CD4-positive, alpha-beta T cell treated with Interleukin-15 for 4 hours (primary cell): ENCODE data around the gene CORO1A.
"Not testable (repeated sequence)": the region's sequence is repeated elsewhere in the genome, so short reads cannot be mapped to it uniquely, and the experiment has no call there.

Source experiments
- DNase-seq: peaks from one replicate; pipeline ENCODE4 v3.0.0-alpha.2; 2020; ENCODE audit warnings: low spot score

The CORO1A gene

GRCh38 chr16:30183233-30184095 lies at the start of gene CORO1A:
Gene CORO1A, plus strand, starts transcription at chr16:30183602. Its CDS starts 1,608 bp downstream, at chr16:30185210.
- peak; percentile 75 for DNase-seq

GRCh38 chr16:30136971-30137605 lies 46.3 kb upstream of the CORO1A start:
- DNase-seq, result no peak

- no peak for DNase-seq
Observed at GRCh38 chr16:30137897-30138296, 45.5 kb upstream of the CORO1A start.

GRCh38 chr16:30139583-30140481 lies 43.6 kb upstream of the CORO1A start:
- DNase-seq, result no peak

- no peak for DNase-seq
Observed at GRCh38 chr16:30141750-30142149, 41.7 kb upstream of the CORO1A start.

GRCh38 chr16:30142672-30143346 lies 40.6 kb upstream of the CORO1A start:
- peak; percentile 29 for DNase-seq

GRCh38 chr16:30143347-30143702 lies 40.1 kb upstream of the CORO1A start:
- no peak for DNase-seq

- DNase-seq, result no peak
Observed at GRCh38 chr16:30144017-30144416, 39.4 kb upstream of the CORO1A start.

- DNase-seq, result no peak
Observed at GRCh38 chr16:30144917-30145316, 38.5 kb upstream of the CORO1A start.

- no peak for DNase-seq
Observed at GRCh38 chr16:30145657-30146056, 37.7 kb upstream of the CORO1A start.

- DNase-seq, result no peak
Observed at GRCh38 chr16:30147843-30148510, 35.4 kb upstream of the CORO1A start.

- DNase-seq, result no peak
Observed at GRCh38 chr16:30149250-30149930, 34.0 kb upstream of the CORO1A start.

GRCh38 chr16:30151091-30151490 lies 32.3 kb upstream of the CORO1A start:
- no peak for DNase-seq

- DNase-seq, result no peak
Observed at GRCh38 chr16:30152517-30152916, 30.9 kb upstream of the CORO1A start.

- DNase-seq, result no peak
Observed at GRCh38 chr16:30155188-30155587, 28.2 kb upstream of the CORO1A start.

- no peak for DNase-seq
Observed at GRCh38 chr16:30157214-30157613, 26.2 kb upstream of the CORO1A start.

GRCh38 chr16:30163538-30163937 lies 19.9 kb upstream of the CORO1A start:
- DNase-seq, result no peak

GRCh38 chr16:30166202-30166902 lies 17.1 kb upstream of the CORO1A start:
- DNase-seq, result no peak

- not testable (repeated sequence) for DNase-seq
Observed at GRCh38 chr16:30168746-30169145, 14.7 kb upstream of the CORO1A start.

GRCh38 chr16:30169416-30169815 lies 14.0 kb upstream of the CORO1A start:
- not testable (repeated sequence) for DNase-seq
